Prostate gland (tissue), 2 donors: Measurements from ENCODE around the gene ARL16. TPM values are rescaled to one million over a fixed set of nuclear protein-coding genes. Genes with fewer than 3 reads are reported as not detected.
A peak's percentile ranks its signal among the peaks of the same experiment; 100 is the strongest.

Experiments used
- DNase-seq: peaks from one replicate; pipeline ENCODE4 v3.0.0-alpha.2; 2019; ENCODE audit warnings: low spot score
- H3K27ac ChIP-seq, 2 donors: fragments of 200-600 bp; sonication (generic); 2 replicates each; pipeline ENCODE4 v1.5.1; 2017 to 2019
- H3K27me3 ChIP-seq: fragments of 200-600 bp; sonication (generic); replicated peaks from 2 replicates; pipeline ENCODE4 v1.5.1; 2019; ENCODE audit not compliant: insufficient read depth
- H3K36me3 ChIP-seq, 2 donors: fragments of 200-600 bp; sonication (generic); 1 replicate in 1 of 2; 2 replicates in 1 of 2; pipeline versions ENCODE4 v1.5.1 to v1.8.1; 2017 to 2019
- H3K4me1 ChIP-seq: fragments of 200-600 bp; sonication (generic); replicated peaks from 2 replicates; pipeline ENCODE4 v1.5.1; 2019
- H3K4me3 ChIP-seq, 2 donors: fragments of 200-600 bp; sonication (generic); 2 replicates each; pipeline ENCODE4 v1.5.1; 2017 to 2019
- H3K9me3 ChIP-seq: fragments of 200-600 bp; sonication (generic); 2 replicates; pipeline ENCODE4 v1.5.1; 2017
- CTCF ChIP-seq, 4 experiments: fragments of 200-600 bp in 2 of 4; fragments of 450-650 bp in 2 of 4; sonication (generic) in 2 of 4; IDR thresholded peaks; 1 replicate in 3 of 4; 2 replicates in 1 of 4; pipeline ENCODE4 v1.5.1; 2016 to 2019; ENCODE audit warnings: antibody characterized with exemption in 4 of 4, mild to moderate bottlenecking in 2 of 4, moderate library complexity in 2 of 4
- POLR2A ChIP-seq: fragments of 450-650 bp; IDR thresholded peaks from one replicate; pipeline ENCODE4 v1.6.1; 2016; ENCODE audit warnings: antibody characterized with exemption, mild to moderate bottlenecking
- POLR2AphosphoS5 ChIP-seq: sonication (generic); formaldehyde crosslinking; IDR thresholded peaks from one replicate; pipeline ENCODE4 v1.6.1; 2017; ENCODE audit warnings: antibody characterized with exemption
- WGBS: methylation state at CpG from one replicate; pipeline ENCODE4 v1.1.5; 2018; 5-methylcytosine and 5-hydroxymethylcytosine counted together
- intact Hi-C: fragments of 100-400 bp; cut with DNase I; formaldehyde crosslinking; loops from one replicate; pipeline ENCODE4 v1.14.2; 2022
- total RNA-seq, 2 donors: library from RNA; depleted of rRNA; stranded (reverse); fragments of >200 nt; gene quantifications; one replicate each; pipeline ENCODE4 v1.1.0, GENCODE V29; 2016

Gene ARL16
- total RNA-seq, 2 donors from 2014 or later: 27.9 to 49.5 TPM

DNA sequence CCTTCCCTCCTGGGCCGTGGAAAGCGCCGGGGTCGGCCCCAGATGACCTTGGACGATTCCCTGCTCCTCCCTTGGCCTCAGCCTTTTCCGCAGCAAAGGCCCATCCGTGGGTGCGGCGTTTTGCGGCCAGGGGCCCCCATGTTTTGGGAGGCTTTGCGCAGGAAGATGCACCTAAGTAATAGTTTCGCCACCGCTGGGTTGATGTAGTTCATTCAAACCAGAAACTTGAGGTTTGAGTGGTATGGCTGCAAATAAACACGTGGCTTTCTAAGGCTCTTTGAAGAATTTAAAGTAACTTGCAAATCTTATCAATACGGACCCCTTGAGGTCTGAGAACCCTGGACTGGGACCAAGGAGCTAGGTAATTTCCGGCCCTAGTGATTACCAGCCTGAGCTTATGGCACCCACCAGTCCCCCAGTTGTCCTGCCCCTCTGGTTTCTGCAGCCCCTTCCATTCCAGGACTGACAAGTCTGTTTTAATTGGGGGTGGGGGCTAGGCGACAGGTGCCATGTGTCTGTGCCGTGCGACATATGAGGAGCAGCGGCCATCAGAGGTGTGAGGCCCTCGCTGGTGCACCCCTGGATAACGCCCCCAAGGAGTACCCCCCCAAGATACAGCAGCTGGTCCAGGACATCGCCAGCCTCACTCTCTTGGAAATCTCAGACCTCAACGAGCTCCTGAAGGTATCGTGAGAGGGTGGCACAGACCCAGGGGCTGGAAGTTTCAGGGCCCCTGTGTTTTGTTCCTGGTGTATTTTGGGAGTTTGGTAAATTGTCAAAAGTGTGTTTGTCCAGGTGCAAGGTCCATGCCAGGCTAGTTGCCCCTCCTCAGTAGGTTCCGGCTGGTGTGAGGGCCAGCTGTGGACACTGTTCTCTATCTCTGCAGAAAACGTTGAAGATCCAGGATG lies 20.4 kb upstream of the ARL16 start:
- H3K9me3 ChIP-seq: no peaks in the 10 kb centered on the region
- DNase-seq: no peak
- peak overlapping the region; percentile 73 to 95 for H3K4me3 ChIP-seq
- no peak for TF ChIP-seq POLR2AphosphoS5
- TF ChIP-seq CTCF (IDR thresholded peaks at IDR 0.05): no peak
- TF ChIP-seq POLR2A: no peak
- intact Hi-C loops: no loop called here
- peaks cover 0 to 4% of the 10 kb centered on the region in 2 donors for H3K36me3 ChIP-seq
- peaks cover 25% of the 10 kb centered on the region for H3K4me1 ChIP-seq
- H3K27ac ChIP-seq: peak overlapping the region; percentile 91 to 96
- H3K27me3 ChIP-seq: no peaks in the 10 kb centered on the region
- 27% methylated on average over 27 of the region's 27 CpGs for WGBS

- Histone ChIP-seq H3K27ac (peak within 1 kb of the TSS; percentile 91 to 96), H3K27me3 (no peaks in the 10 kb centered on the region), H3K4me1 (peaks cover 25% of the 10 kb centered on the region), H3K36me3 (peaks cover 0 to 6% of the 10 kb centered on the region in 2 donors), H3K4me3 (peak within 1 kb of the TSS; percentile 73 to 95), H3K9me3 (no peaks in the 10 kb centered on the region)
- WGBS: under 1% methylated on average over 82 of the region's 102 CpGs
- intact Hi-C loops: no loop called here
- peak; percentile 94 for DNase-seq
- TF ChIP-seq CTCF (IDR thresholded peaks at IDR 0.05) (peak in 3 of 4 experiments; percentile 24 to 74 (median 57)), POLR2A (peak; percentile 84), POLR2AphosphoS5 (peak; percentile 99)
Measured at GRCh38 chr17:81702934-81703746, 19.5 kb upstream of the ARL16 start, which contains the start of gene MRPL12. Gene MRPL12 (plus strand): TSS chr17:81703367. CDS start chr17:81703502, 135 bp downstream.

GRCh38 chr17:81701288-81702071 lies 17.9 kb upstream of the ARL16 start:
- Histone ChIP-seq H3K27ac (peak overlapping the region in 1 of 2 donors; percentile 96), H3K27me3 (no peaks in the 10 kb centered on the region), H3K4me3 (peak overlapping the region; percentile 73 to 95), H3K9me3 (no peaks in the 10 kb centered on the region), H3K4me1 (peaks cover 25% of the 10 kb centered on the region), H3K36me3 (peaks cover 5 to 6% of the 10 kb centered on the region in 2 donors)
- 69% methylated on average over 23 of the region's 23 CpGs for WGBS
- intact Hi-C loops: no loop called here
- DNase-seq: no peak
- TF ChIP-seq POLR2AphosphoS5: no peak
- no peak for TF ChIP-seq POLR2A
- TF ChIP-seq CTCF (IDR thresholded peaks at IDR 0.05): no peak

- WGBS: 86% methylated on average over 25 of the region's 25 CpGs
- Histone ChIP-seq H3K27ac (no peak overlapping the region), H3K27me3 (no peaks in the 10 kb centered on the region), H3K9me3 (no peaks in the 10 kb centered on the region), H3K4me3 (no peak overlapping the region), H3K4me1 (peaks cover 25% of the 10 kb centered on the region), H3K36me3 (peaks cover 6 to 15% of the 10 kb centered on the region in 2 donors)
- TF ChIP-seq POLR2A: no peak
- TF ChIP-seq CTCF (IDR thresholded peaks at IDR 0.05): no peak
- TF ChIP-seq POLR2AphosphoS5: no peak
- no peak for DNase-seq
- intact Hi-C loops: no loop called here
Measured at GRCh38 chr17:81700353-81701287, 17.0 kb upstream of the ARL16 start.
